ENCODE data around the gene SUSD1. TPM values are rescaled to one million over a fixed set of nuclear protein-coding genes. Genes with fewer than 3 reads are reported as not detected.

The SUSD1 gene
- total and polyA plus RNA-seq, 2 experiments from 2014 or later: 18.5 to 30.5 TPM

- Histone ChIP-seq H3K79me2 (no peaks in the 10 kb centered on the region), H3K27ac (no peak overlapping the region), H3K27me3 (no peaks in the 10 kb centered on the region), H3K4me1 (ENCODE audit: insufficient read depth) (no peaks in the 10 kb centered on the region), H3K4me3 (no peak overlapping the region), H3K9me2 (replicated peaks; ENCODE audit: insufficient read depth) (no peaks in the 10 kb centered on the region), H4K20me1 (ENCODE audit: insufficient read depth, poor library complexity, severe bottlenecking) (no peaks in the 10 kb centered on the region), H3K9me3 (ENCODE audit: low read depth) (no peaks in the 10 kb centered on the region), H2AFZ (no peak overlapping the region), H3K36me3 (replicated peaks; ENCODE audit: insufficient read depth, low read depth) (no peaks in the 10 kb centered on the region), H3K4me2 (no peak overlapping the region)
- no peak for DNase-seq (ENCODE audit: low spot score)
- TF ChIP-seq, protein P1, sequence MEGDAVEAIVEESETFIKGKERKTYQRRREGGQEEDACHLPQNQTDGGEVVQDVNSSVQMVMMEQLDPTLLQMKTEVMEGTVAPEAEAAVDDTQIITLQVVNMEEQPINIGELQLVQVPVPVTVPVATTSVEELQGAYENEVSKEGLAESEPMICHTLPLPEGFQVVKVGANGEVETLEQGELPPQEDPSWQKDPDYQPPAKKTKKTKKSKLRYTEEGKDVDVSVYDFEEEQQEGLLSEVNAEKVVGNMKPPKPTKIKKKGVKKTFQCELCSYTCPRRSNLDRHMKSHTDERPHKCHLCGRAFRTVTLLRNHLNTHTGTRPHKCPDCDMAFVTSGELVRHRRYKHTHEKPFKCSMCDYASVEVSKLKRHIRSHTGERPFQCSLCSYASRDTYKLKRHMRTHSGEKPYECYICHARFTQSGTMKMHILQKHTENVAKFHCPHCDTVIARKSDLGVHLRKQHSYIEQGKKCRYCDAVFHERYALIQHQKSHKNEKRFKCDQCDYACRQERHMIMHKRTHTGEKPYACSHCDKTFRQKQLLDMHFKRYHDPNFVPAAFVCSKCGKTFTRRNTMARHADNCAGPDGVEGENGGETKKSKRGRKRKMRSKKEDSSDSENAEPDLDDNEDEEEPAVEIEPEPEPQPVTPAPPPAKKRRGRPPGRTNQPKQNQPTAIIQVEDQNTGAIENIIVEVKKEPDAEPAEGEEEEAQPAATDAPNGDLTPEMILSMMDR (IDR thresholded peaks at IDR 0.05; ENCODE audit: poor library complexity): no peak
- TF ChIP-seq EZH2 (IDR thresholded peaks at IDR 0.05; ENCODE audit: borderline replicate concordance) (no peak), EZH2phosphoT487 (IDR thresholded peaks at IDR 0.05; ENCODE audit: low read depth, severe bottlenecking, unreplicated experiment) (no peak)
- 91% methylated on average over 11 of the region's 11 CpGs for WGBS (ENCODE audit: low lambda C conversion rate, missing lambda C conversion rate)
Observed at GRCh38 chr9:112002847-112003457, 172.1 kb downstream of the SUSD1 start.

- no peaks in the 10 kb centered on the region for H3K36me3 ChIP-seq (replicated peaks; ENCODE audit: insufficient read depth, low read depth)
- H3K4me3 ChIP-seq: no peak overlapping the region
- DNase-seq (ENCODE audit: low spot score): no peak
- no peaks in the 10 kb centered on the region for H4K20me1 ChIP-seq (ENCODE audit: insufficient read depth, poor library complexity, severe bottlenecking)
- H3K4me2 ChIP-seq: no peak overlapping the region
- no peak for TF ChIP-seq EZH2 (IDR thresholded peaks at IDR 0.05; ENCODE audit: borderline replicate concordance)
- no peak for TF ChIP-seq EZH2phosphoT487 (IDR thresholded peaks at IDR 0.05; ENCODE audit: low read depth, severe bottlenecking, unreplicated experiment)
- TF ChIP-seq, protein P1 (IDR thresholded peaks at IDR 0.05; ENCODE audit: poor library complexity): no peak
- H3K27me3 ChIP-seq: no peaks in the 10 kb centered on the region
- no peak overlapping the region for H3K27ac ChIP-seq
- no peaks in the 10 kb centered on the region for H3K79me2 ChIP-seq
- no peaks in the 10 kb centered on the region for H3K9me3 ChIP-seq (ENCODE audit: low read depth)
- WGBS (ENCODE audit: low lambda C conversion rate, missing lambda C conversion rate): 90% methylated on average over 11 of the region's 11 CpGs
- no peak overlapping the region for H2AFZ ChIP-seq
- no peaks in the 10 kb centered on the region for H3K9me2 ChIP-seq (replicated peaks; ENCODE audit: insufficient read depth)
- H3K4me1 ChIP-seq (ENCODE audit: insufficient read depth): no peaks in the 10 kb centered on the region
Observed at GRCh38 chr9:112002131-112002846, 172.8 kb downstream of the SUSD1 start.

GRCh38 chr9:112000743-112001142 is 174.4 kb downstream of the SUSD1 start:
- Histone ChIP-seq H2AFZ (no peak overlapping the region), H3K9me2 (replicated peaks; ENCODE audit: insufficient read depth) (no peaks in the 10 kb centered on the region), H3K27ac (no peak overlapping the region), H3K36me3 (replicated peaks; ENCODE audit: insufficient read depth, low read depth) (no peaks in the 10 kb centered on the region), H3K9me3 (ENCODE audit: low read depth) (no peaks in the 10 kb centered on the region), H4K20me1 (ENCODE audit: insufficient read depth, poor library complexity, severe bottlenecking) (no peaks in the 10 kb centered on the region), H3K79me2 (no peaks in the 10 kb centered on the region), H3K27me3 (no peaks in the 10 kb centered on the region), H3K4me3 (no peak overlapping the region), H3K4me1 (ENCODE audit: insufficient read depth) (no peaks in the 10 kb centered on the region), H3K4me2 (no peak overlapping the region)
- DNase-seq (ENCODE audit: low spot score): no peak
- TF ChIP-seq EZH2phosphoT487 (IDR thresholded peaks at IDR 0.05; ENCODE audit: low read depth, severe bottlenecking, unreplicated experiment): no peak
- TF ChIP-seq EZH2 (IDR thresholded peaks at IDR 0.05; ENCODE audit: borderline replicate concordance): no peak
- TF ChIP-seq, protein P1 (IDR thresholded peaks at IDR 0.05; ENCODE audit: poor library complexity): no peak
- WGBS (ENCODE audit: low lambda C conversion rate, missing lambda C conversion rate): 84% methylated on average over 3 of the region's 3 CpGs
